Loucy (cell line): ENCODE data around the gene SLC7A1.
A peak's percentile ranks its signal among the peaks of the same experiment; 100 is the strongest.

ENCODE experiments used
- H2AFZ ChIP-seq: fragments of 200-600 bp; sonication (generic); 2 replicates; pipeline ENCODE4 v1.6.0; 2016; ENCODE audit warnings: antibody characterized with exemption, mild to moderate bottlenecking, low read length, moderate library complexity
- H3F3A ChIP-seq: fragments of 200-600 bp; 2 replicates; pipeline ENCODE4 v1.6.0; 2016; ENCODE audit warnings: antibody characterized with exemption, low read depth, mild to moderate bottlenecking
- H3K27me3 ChIP-seq: fragments of 200-600 bp; sonication (generic); 2 replicates; pipeline ENCODE4 v1.6.1; 2014; ENCODE audit warnings: low read length, mild to moderate bottlenecking; ENCODE audit not compliant: insufficient read depth, poor library complexity, severe bottlenecking
- H3K36me3 ChIP-seq: fragments of 200-600 bp; sonication (generic); 2 replicates; pipeline ENCODE4 v1.6.1; 2016; ENCODE audit warnings: low read length; ENCODE audit not compliant: insufficient read depth
- H3K4me1 ChIP-seq: fragments of 200-600 bp; sonication (generic); 2 replicates; pipeline ENCODE4 v1.5.1; 2014; ENCODE audit warnings: low read length, mild to moderate bottlenecking; ENCODE audit not compliant: insufficient read depth, poor library complexity, severe bottlenecking
- H3K4me2 ChIP-seq: fragments of 200-600 bp; sonication (generic); 2 replicates; pipeline ENCODE4 v1.6.0; 2014; ENCODE audit warnings: antibody characterized with exemption, low read length, low read depth, mild to moderate bottlenecking; ENCODE audit not compliant: poor library complexity, severe bottlenecking
- H3K4me3 ChIP-seq: fragments of 200-600 bp; sonication (generic); 2 replicates; pipeline ENCODE4 v1.5.1; 2014; ENCODE audit warnings: low read length, mild to moderate bottlenecking, mixed read lengths; ENCODE audit not compliant: poor library complexity, severe bottlenecking
- H3K79me2 ChIP-seq: fragments of 200-600 bp; sonication (generic); 2 replicates; pipeline ENCODE4 v1.6.1; 2014; ENCODE audit warnings: low read length; ENCODE audit not compliant: insufficient read depth
- H3K9ac ChIP-seq: fragments of 200-600 bp; sonication (generic); 2 replicates; pipeline ENCODE4 v1.6.0; 2014; ENCODE audit warnings: mild to moderate bottlenecking, low read depth, low read length, moderate library complexity; ENCODE audit not compliant: poor library complexity, severe bottlenecking
- H3K9me2 ChIP-seq: fragments of 200-600 bp; sonication (generic); replicated peaks from 2 replicates; pipeline ENCODE4 v1.6.1; 2016; ENCODE audit warnings: low read depth, low read length, mixed read lengths
- H3K9me3 ChIP-seq: fragments of 200-600 bp; sonication (generic); 2 replicates; pipeline ENCODE4 v1.6.1; 2014; ENCODE audit warnings: mild to moderate bottlenecking, antibody characterized with exemption, low read length, low read depth; ENCODE audit not compliant: insufficient read depth
- H4K20me1 ChIP-seq: fragments of 200-600 bp; sonication (generic); 2 replicates; pipeline ENCODE4 v1.6.0; 2014; ENCODE audit warnings: antibody characterized with exemption, low read length, mild to moderate bottlenecking; ENCODE audit not compliant: insufficient read depth, poor library complexity, severe bottlenecking
- EZH2phosphoT487 ChIP-seq: fragments of 200-600 bp; IDR thresholded peaks from 2 replicates; pipeline ENCODE4 v1.6.1; 2018; ENCODE audit warnings: antibody characterized with exemption, mild to moderate bottlenecking, moderate library complexity, borderline replicate concordance
- TF ChIP-seq, protein P1 (sequence below): fragments of 200-600 bp; sonication (generic); conservative IDR thresholded peaks from 2 replicates; pipeline ENCODE4 v1.5.1; 2014; ENCODE audit warnings: mild to moderate bottlenecking, antibody characterized with exemption, low read length

SLC7A1 gene

DNA sequence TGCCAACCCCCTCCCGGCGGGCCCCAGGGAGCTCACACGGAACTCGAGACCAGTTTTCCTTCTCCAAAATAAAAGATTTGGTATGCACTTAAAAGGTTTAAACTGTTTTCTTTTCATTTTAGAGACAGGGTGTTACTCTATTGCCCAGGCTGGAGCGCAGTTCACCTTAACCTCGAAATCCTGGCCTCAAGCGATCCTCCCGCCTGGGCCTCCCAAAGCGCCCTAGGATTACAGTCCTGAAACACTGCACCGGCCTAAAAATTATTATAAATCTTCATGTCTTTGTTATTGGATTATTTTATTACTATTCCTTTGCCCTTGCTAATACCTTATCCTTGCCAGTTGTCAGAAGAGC is 553 bp upstream of the SLC7A1 start:
- peaks cover 44% of the 10 kb centered on the region for H3K79me2 ChIP-seq
- no peaks in the 10 kb centered on the region for H3K9me2 ChIP-seq
- TF ChIP-seq, protein P1, sequence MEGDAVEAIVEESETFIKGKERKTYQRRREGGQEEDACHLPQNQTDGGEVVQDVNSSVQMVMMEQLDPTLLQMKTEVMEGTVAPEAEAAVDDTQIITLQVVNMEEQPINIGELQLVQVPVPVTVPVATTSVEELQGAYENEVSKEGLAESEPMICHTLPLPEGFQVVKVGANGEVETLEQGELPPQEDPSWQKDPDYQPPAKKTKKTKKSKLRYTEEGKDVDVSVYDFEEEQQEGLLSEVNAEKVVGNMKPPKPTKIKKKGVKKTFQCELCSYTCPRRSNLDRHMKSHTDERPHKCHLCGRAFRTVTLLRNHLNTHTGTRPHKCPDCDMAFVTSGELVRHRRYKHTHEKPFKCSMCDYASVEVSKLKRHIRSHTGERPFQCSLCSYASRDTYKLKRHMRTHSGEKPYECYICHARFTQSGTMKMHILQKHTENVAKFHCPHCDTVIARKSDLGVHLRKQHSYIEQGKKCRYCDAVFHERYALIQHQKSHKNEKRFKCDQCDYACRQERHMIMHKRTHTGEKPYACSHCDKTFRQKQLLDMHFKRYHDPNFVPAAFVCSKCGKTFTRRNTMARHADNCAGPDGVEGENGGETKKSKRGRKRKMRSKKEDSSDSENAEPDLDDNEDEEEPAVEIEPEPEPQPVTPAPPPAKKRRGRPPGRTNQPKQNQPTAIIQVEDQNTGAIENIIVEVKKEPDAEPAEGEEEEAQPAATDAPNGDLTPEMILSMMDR = no peak
- no peak for TF ChIP-seq EZH2phosphoT487
- peak overlapping the region; percentile 38 for H3K9ac ChIP-seq
- no peaks in the 10 kb centered on the region for H3K27me3 ChIP-seq
- no peaks in the 10 kb centered on the region for H3K36me3 ChIP-seq
- H2AFZ ChIP-seq = peak overlapping the region; percentile 78
- H4K20me1 ChIP-seq = peaks cover 35% of the 10 kb centered on the region
- H3K4me1 ChIP-seq = peaks cover 40% of the 10 kb centered on the region
- H3F3A ChIP-seq = no peaks in the 10 kb centered on the region
- peak overlapping the region; percentile 73 for H3K4me3 ChIP-seq
- H3K9me3 ChIP-seq = no peaks in the 10 kb centered on the region
- H3K4me2 ChIP-seq = peak overlapping the region; percentile 72

DNA sequence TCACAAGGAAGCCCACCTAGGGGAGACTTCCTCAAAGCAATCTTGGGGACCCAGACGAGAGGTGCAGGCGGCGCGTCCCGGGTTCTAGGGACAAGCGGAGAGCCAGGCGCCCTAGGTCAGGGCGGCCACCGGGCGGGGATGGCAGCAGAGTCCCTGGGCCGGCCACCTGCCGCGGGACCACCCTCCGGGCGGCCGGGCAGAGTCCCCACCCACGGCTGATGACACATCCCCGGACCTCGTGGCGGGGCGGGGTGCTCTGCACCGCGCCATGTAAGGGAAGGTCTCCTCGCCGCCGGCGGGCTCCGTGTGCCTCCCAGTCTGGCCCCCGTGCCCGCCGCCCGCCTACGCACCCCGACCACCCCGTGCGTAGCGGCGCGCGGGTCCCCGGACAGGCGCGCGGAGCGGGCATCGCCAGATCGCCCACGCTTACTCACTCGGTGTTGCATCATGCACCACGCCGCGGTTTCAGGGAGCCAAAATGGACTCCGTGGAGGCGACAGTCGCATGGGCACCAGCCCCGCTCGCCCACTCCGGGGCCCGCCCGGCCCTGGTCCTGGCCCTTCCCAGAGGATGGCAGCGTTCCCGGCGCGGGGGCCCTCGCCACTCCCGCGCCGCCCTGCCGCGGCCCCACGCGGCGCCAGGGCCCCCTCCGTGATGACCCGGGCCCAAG is 643 bp downstream of the SLC7A1 start:
- TF ChIP-seq EZH2phosphoT487 = no peak
- peak overlapping the region; percentile 91 for H3K4me3 ChIP-seq
- peaks cover 46% of the 10 kb centered on the region for H4K20me1 ChIP-seq
- no peaks in the 10 kb centered on the region for H3F3A ChIP-seq
- peaks cover 49% of the 10 kb centered on the region for H3K4me1 ChIP-seq
- peak overlapping the region; percentile 75 for H2AFZ ChIP-seq
- peak overlapping the region; percentile 86 for H3K9ac ChIP-seq
- H3K36me3 ChIP-seq = no peaks in the 10 kb centered on the region
- H3K79me2 ChIP-seq = peaks cover 56% of the 10 kb centered on the region
- no peaks in the 10 kb centered on the region for H3K9me3 ChIP-seq
- H3K4me2 ChIP-seq = peak overlapping the region; percentile 96
- H3K9me2 ChIP-seq = no peaks in the 10 kb centered on the region
- H3K27me3 ChIP-seq = no peaks in the 10 kb centered on the region

DNA sequence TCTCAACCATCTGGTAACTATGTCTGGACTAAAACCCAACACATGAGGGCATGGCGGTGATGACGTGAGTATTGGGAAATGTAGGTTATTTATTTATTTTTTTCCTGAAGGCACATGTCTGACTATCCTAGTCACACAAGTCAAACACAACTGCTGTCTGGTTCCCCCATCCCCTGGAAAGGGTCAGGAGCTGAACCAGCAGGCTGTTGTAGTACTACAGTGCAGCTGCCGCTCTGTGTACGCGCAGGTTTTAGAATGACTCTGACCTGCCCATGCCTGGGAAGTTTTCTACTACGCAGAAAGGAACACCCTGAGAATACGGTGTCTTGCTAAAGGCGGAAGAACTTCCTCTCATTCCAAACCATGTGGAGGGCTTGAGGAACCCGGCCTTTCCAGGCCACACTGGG is 1.2 kb downstream of the SLC7A1 start:
- H2AFZ ChIP-seq = peak overlapping the region; percentile 75
- H3K4me3 ChIP-seq = peak overlapping the region; percentile 91
- no peaks in the 10 kb centered on the region for H3K36me3 ChIP-seq
- H3F3A ChIP-seq = no peaks in the 10 kb centered on the region
- peaks cover 52% of the 10 kb centered on the region for H4K20me1 ChIP-seq
- no peaks in the 10 kb centered on the region for H3K9me2 ChIP-seq
- H3K9ac ChIP-seq = peak overlapping the region; percentile 86
- no peaks in the 10 kb centered on the region for H3K27me3 ChIP-seq
- H3K4me2 ChIP-seq = peak overlapping the region; percentile 96
- peaks cover 54% of the 10 kb centered on the region for H3K4me1 ChIP-seq
- peaks cover 61% of the 10 kb centered on the region for H3K79me2 ChIP-seq
- TF ChIP-seq EZH2phosphoT487 = no peak
- TF ChIP-seq, protein P1 = no peak
- H3K9me3 ChIP-seq = no peaks in the 10 kb centered on the region
